A549 (cell line): ENCODE data around the gene DHX29.

Experiments used
- BCL3 ChIP-seq: fragments of >200 bp; sonication (Bioruptor Twin); formaldehyde crosslinking; IDR thresholded peaks from 3 replicates; pipeline ENCODE4 v1.6.1; 2016
- CEBPB ChIP-seq, 2 experiments: fragments of >200 bp in 1 of 2; sonication (Bioruptor Twin) in 1 of 2; formaldehyde crosslinking in 1 of 2; IDR thresholded peaks; 2 replicates each; pipeline ENCODE4 v1.6.1; 2012 to 2016
- CHD4 ChIP-seq: fragments of 200-600 bp; sonication (generic); IDR thresholded peaks from 2 replicates; pipeline ENCODE4 v1.6.1; 2016; ENCODE audit warnings: antibody characterized with exemption, mild to moderate bottlenecking, borderline replicate concordance
- CTCF ChIP-seq: fragments of >200 bp; sonication (Bioruptor Twin); formaldehyde crosslinking; IDR thresholded peaks from 3 replicates; pipeline ENCODE4 v1.5.1; 2016
- HEYL ChIP-seq: fragments of 250-450 bp; sonication (Bioruptor Pico); IDR thresholded peaks from 2 replicates; pipeline ENCODE4 v1.8.0; 2021; ENCODE audit warnings: mild to moderate bottlenecking, moderate library complexity
- JUN ChIP-seq, 2 experiments: fragments of >200 bp; sonication (Bioruptor Twin); formaldehyde crosslinking; IDR thresholded peaks; 2 replicates in 1 of 2; 3 replicates in 1 of 2; pipeline ENCODE4 v1.6.1; 2016 to 2017
- NFE2L2 ChIP-seq: fragments of 150-350 bp; conservative IDR thresholded peaks from 2 replicates; pipeline ENCODE4 v1.6.1; 2014; ENCODE audit warnings: low read length
- POLR2A ChIP-seq: IDR thresholded peaks from 2 replicates; pipeline ENCODE4 v1.6.1; 2012; ENCODE audit warnings: mild to moderate bottlenecking, low read length

GRCh38 chr5:55347786-55348185, 40.3 kb upstream of the DHX29 start:
- TF ChIP-seq CTCF (no peak), BCL3 (no peak), POLR2A (no peak), CHD4 (no peak), CEBPB (IDR thresholded peaks at IDR 0.05) (no peak), NFE2L2 (no peak), HEYL (CRISPR knock-in tag) (no peak), JUN (IDR thresholded peaks at IDR 0.05) (no peak)
